HCT116 (cell line): Measurements from ENCODE around the gene MBTPS1. TPM values are rescaled to one million over a fixed set of nuclear protein-coding genes. Genes with fewer than 3 reads are reported as not detected.
A peak's percentile ranks its signal among the peaks of the same experiment; 100 is the strongest.

ENCODE experiments used
- ATAC-seq: fragments of 200-7000 bp; cut with Tn5 transposase; 2 replicates; pipeline ENCODE4 v1.9.1; 2020; ENCODE audit warnings: mild to moderate bottlenecking, moderate library complexity
- BruUV-seq: library from RNA; stranded (reverse); fragments of 400-500 nt; replicated peaks from 2 replicates; lab custom pipeline; 2021; lab: Mats Ljungman, UMichigan
- CTCF ChIA-PET: fragments of 300-600 bp; sonication (Branson Sonifier 250); formaldehyde crosslinking; loops from one replicate; lab custom pipeline; 2021; ENCODE audit warnings: antibody characterized with exemption; lab: Charles Lee
- POLR2A ChIA-PET: fragments of 300-600, 350-600 bp; sonication (Branson Sonifier 250); formaldehyde crosslinking; loops from one replicate; lab custom pipeline; 2021; ENCODE audit warnings: antibody characterized with exemption; lab: Charles Lee
- RAD21 ChIA-PET, 2 experiments: fragments of 300-600 bp; sonication (Branson Sonifier 250); formaldehyde crosslinking; loops; one replicate each; lab custom pipeline; 2023; ENCODE audit warnings: low total read pairs in 2 of 2; ENCODE audit not compliant: uncharacterized antibody in 2 of 2, unreplicated experiment in 2 of 2, low non-redundant PET in 1 of 2; lab: Charles Lee
- DNase-seq: peaks from one replicate; pipeline ENCODE4 v3.0.0-alpha.2; 2010; ENCODE audit warnings: low read depth, low spot score
- H2AFZ ChIP-seq: fragments of 200-600 bp; shearing (Covaris generic), sonication (generic); 2 replicates; pipeline ENCODE4 v1.6.1; 2017; ENCODE audit warnings: low read depth, mixed run types, mixed read lengths, antibody characterized with exemption, low read length; ENCODE audit not compliant: poor library complexity, severe bottlenecking
- H3K27ac ChIP-seq: 2 replicates; pipeline ENCODE4 v1.5.1; 2012; ENCODE audit warnings: low read depth, low read length
- H3K27me3 ChIP-seq: fragments of 200-600 bp; sonication (generic); 2 replicates; pipeline ENCODE4 v1.6.1; 2016; ENCODE audit warnings: mixed run types, low read length, mixed read lengths; ENCODE audit not compliant: insufficient read depth
- H3K36me3 ChIP-seq, 2 experiments: fragments of 200-500 bp in 1 of 2; fragments of 200-600 bp in 1 of 2; sonication (Bioruptor generic) in 1 of 2; sonication (generic) in 1 of 2; 2 replicates each; pipeline versions ENCODE4 v1.5.1 to v1.6.1; 2014 to 2016; ENCODE audit warnings: low read length in 2 of 2, inconsistent platforms in 1 of 2, mixed read lengths in 1 of 2, mixed run types in 1 of 2; ENCODE audit not compliant: insufficient read depth in 2 of 2, control insufficient read depth in 1 of 2
- H3K4me1 ChIP-seq, 2 experiments: fragments of 200-600 bp in 1 of 2; sonication (generic) in 1 of 2; 2 replicates each; pipeline versions ENCODE4 v1.5.1 to v1.6.1; 2012 to 2017; ENCODE audit warnings: low read length in 2 of 2, inconsistent platforms in 1 of 2, mild to moderate bottlenecking in 1 of 2, mixed read lengths in 1 of 2, mixed run types in 1 of 2, moderate library complexity in 1 of 2; ENCODE audit not compliant: insufficient read depth in 2 of 2, control insufficient read depth in 1 of 2
- H3K4me2 ChIP-seq: fragments of 200-600 bp; sonication (generic); 2 replicates; pipeline ENCODE4 v1.6.1; 2017; ENCODE audit warnings: mixed run types, low read length, mixed read lengths
- H3K4me3 ChIP-seq, 2 experiments: fragments of 200-600 bp in 1 of 2; sonication (generic) in 1 of 2; replicated peaks in 1 of 2; 2 replicates each; pipeline ENCODE4 v1.5.1; 2011 to 2016; ENCODE audit warnings: low read length in 2 of 2, control low read depth in 1 of 2, low read depth in 1 of 2, mild to moderate bottlenecking in 1 of 2, mixed read lengths in 1 of 2, mixed run types in 1 of 2
- H3K79me2 ChIP-seq: fragments of 200-600 bp; sonication (generic); 2 replicates; pipeline ENCODE4 v1.6.1; 2017; ENCODE audit warnings: mild to moderate bottlenecking, mixed run types, low read length, moderate library complexity, mixed read lengths; ENCODE audit not compliant: insufficient read depth
- H3K9ac ChIP-seq: fragments of 200-600 bp; sonication (generic); 2 replicates; pipeline ENCODE4 v1.6.1; 2016; ENCODE audit warnings: low read length, mixed read lengths
- H3K9me2 ChIP-seq: fragments of 200-600 bp; sonication (generic), shearing (Covaris generic); 2 replicates; pipeline ENCODE4 v1.6.1; 2017; ENCODE audit warnings: mixed run types, mild to moderate bottlenecking, moderate library complexity; ENCODE audit not compliant: insufficient read depth
- H3K9me3 ChIP-seq, 2 experiments: fragments of 200-500 bp in 1 of 2; fragments of 200-600 bp in 1 of 2; sonication (Bioruptor generic) in 1 of 2; sonication (generic) in 1 of 2; 2 replicates each; pipeline ENCODE4 v1.6.1; 2014 to 2017; ENCODE audit warnings: low read length in 2 of 2, mixed read lengths in 2 of 2, inconsistent platforms in 1 of 2, low read depth in 1 of 2, mild to moderate bottlenecking in 1 of 2, mixed run types in 1 of 2, moderate library complexity in 1 of 2; ENCODE audit not compliant: control insufficient read depth in 1 of 2, insufficient read depth in 1 of 2
- H4K20me1 ChIP-seq: fragments of 200-600 bp; sonication (generic), shearing (Covaris generic); 2 replicates; pipeline ENCODE4 v1.6.1; 2017; ENCODE audit warnings: mixed run types, mild to moderate bottlenecking, moderate library complexity; ENCODE audit not compliant: insufficient read depth
- CTCF ChIP-seq, 3 experiments: fragments of 200-600 bp in 1 of 3; sonication (generic) in 1 of 3; IDR thresholded peaks in 2 of 3; conservative IDR thresholded peaks in 1 of 3; 2 replicates each; pipeline ENCODE4 v1.5.1; 2012 to 2017; ENCODE audit warnings: low read depth in 2 of 3, low read length in 2 of 3, antibody characterized with exemption in 1 of 3, borderline replicate concordance in 1 of 3, control low read depth in 1 of 3, mild to moderate bottlenecking in 1 of 3, mixed read lengths in 1 of 3, mixed run types in 1 of 3, moderate library complexity in 1 of 3; ENCODE audit not compliant: insufficient read depth in 1 of 3
- EZH2phosphoT487 ChIP-seq: fragments of 200-600 bp; IDR thresholded peaks from 2 replicates; pipeline ENCODE4 v1.6.1; 2018; ENCODE audit warnings: antibody characterized with exemption, borderline replicate concordance
- POLR2A ChIP-seq: IDR thresholded peaks from 2 replicates; pipeline ENCODE4 v1.7.0; 2011; ENCODE audit warnings: borderline replicate concordance; ENCODE audit not compliant: insufficient read depth, insufficient read length; ENCODE audit errors: extremely low read depth
- SRF ChIP-seq: IDR thresholded peaks from 2 replicates; pipeline ENCODE4 v1.6.1; 2012; ENCODE audit warnings: low read depth
- TCF7L2 ChIP-seq: IDR thresholded peaks from 2 replicates; pipeline ENCODE4 v1.7.0; 2011; ENCODE audit warnings: borderline replicate concordance, inconsistent platforms; ENCODE audit not compliant: insufficient read depth, insufficient read length; ENCODE audit errors: extremely low read depth
- intact Hi-C: fragments of 100-400 bp; cut with micrococcal nuclease; formaldehyde crosslinking; loops from 2 replicates; pipeline ENCODE4 v1.10.0; 2022
- total RNA-seq: library from RNA; stranded (reverse); gene quantifications from one replicate; pipeline ENCODE4 v1.2.1, GENCODE V29; 2021; ENCODE audit not compliant: unreplicated experiment

MBTPS1 gene
- total RNA-seq, 1 experiment from 2014 or later = 111 TPM

- TF ChIP-seq SRF = no peak
- no peak for TF ChIP-seq EZH2phosphoT487
These were observed 28.3 kb upstream of the MBTPS1 start, which contains the start of the genes DNAAF1 and HSDL1 (continued) for GRCh38 chr16:84144859-84145639.

GRCh38 chr16:84144209-84144858, 27.6 kb upstream of the MBTPS1 start:
- no TSS peak for BruUV-seq
- ATAC-seq = peak; percentile 46
- H3K36me3 ChIP-seq = no peaks in the 10 kb centered on the region
- H3K79me2 ChIP-seq = peaks cover 38% of the 10 kb centered on the region
- H3K4me3 ChIP-seq = peak overlapping the region; percentile 66 to 93
- peak overlapping the region; percentile 78 for H3K9ac ChIP-seq
- peak overlapping the region; percentile 46 for H3K27ac ChIP-seq
- no peaks in the 10 kb centered on the region for H3K9me2 ChIP-seq
- ChIA-PET CTCF (interaction anchor here (0.7 to 1.2 kb wide), 2 partner anchors 28 to 42 kb away, joined by 3 to 4 read pairs; partner anchors contain the start of genes MBTPS1 and TAF1C), POLR2A (no interaction called here), RAD21 (no interaction called here)
- DNase-seq = no peak
- peak overlapping the region; percentile 83 for H3K4me2 ChIP-seq
- H2AFZ ChIP-seq = no peak overlapping the region
- no peaks in the 10 kb centered on the region for H3K27me3 ChIP-seq
- no peaks in the 10 kb centered on the region for H4K20me1 ChIP-seq
- TF ChIP-seq CTCF (IDR thresholded peaks at IDR 0.05 in 2 of 3, conservative IDR thresholded peaks at IDR 0.05 in 1 of 3; ENCODE audit: borderline replicate concordance in 1 of 3, insufficient read depth in 1 of 3, low read depth in 2 of 3, low read length in 2 of 3) (peak in 2 of 3 experiments; percentile 19 to 45; a peak in 3 of 6 replicates), POLR2A (no peak), TCF7L2 (peak; percentile 78)
- intact Hi-C loops = loop anchor here (2.0 kb wide), 2 partner anchors 28 to 42 kb away; partner anchors contain the start of genes MBTPS1 and TAF1C
- H3K4me1 ChIP-seq = peaks cover 12 to 28% of the 10 kb centered on the region in 2 experiments
- no peaks in the 10 kb centered on the region for H3K9me3 ChIP-seq
